GM21515 (cell line): Measurements from ENCODE around the gene PKD1L1.
A peak's percentile ranks its signal among the peaks of the same experiment; 100 is the strongest.
"Not testable (repeated sequence)": the region's sequence is repeated elsewhere in the genome, so short reads cannot be mapped to it uniquely, and the experiment has no call there.

Experiments used
- ATAC-seq: cut with Tn5 transposase; IDR thresholded peaks from one replicate; pipeline ENCODE4 v1.9.1; 2021; ENCODE audit not compliant: unreplicated experiment

Gene PKD1L1

GRCh38 chr7:47939425-47940036, 8.7 kb downstream of the PKD1L1 start:
- ATAC-seq, result no peak

DNA sequence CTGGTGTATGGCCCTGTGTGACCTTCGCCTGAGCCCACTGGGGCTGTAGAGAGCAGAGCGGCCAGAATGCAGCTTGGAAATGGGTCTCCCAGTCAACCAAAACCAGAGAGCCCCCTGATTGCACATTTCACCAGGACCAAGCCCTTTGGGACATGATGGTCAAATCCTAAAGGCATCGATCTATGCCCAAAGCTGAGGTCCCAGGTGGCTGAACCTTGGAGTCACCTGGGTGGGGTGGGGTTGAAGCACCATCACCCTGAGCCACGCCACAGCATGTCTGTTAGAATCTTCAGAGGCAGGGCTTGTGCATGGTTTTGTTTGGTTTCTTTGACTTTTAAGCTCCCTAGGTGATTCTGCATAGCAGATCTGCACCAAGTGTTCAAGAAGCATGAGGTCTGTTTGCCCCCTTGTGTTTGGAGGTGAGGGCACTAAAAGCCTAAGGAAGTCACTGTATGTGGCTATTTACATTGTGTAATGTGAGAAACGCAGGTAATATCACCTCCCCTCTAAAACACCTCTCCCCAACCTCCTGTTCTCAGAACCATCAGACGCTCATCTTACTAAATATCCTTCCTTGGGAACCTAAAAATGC, 9.6 kb downstream of the PKD1L1 start:
- ATAC-seq, result no peak

DNA sequence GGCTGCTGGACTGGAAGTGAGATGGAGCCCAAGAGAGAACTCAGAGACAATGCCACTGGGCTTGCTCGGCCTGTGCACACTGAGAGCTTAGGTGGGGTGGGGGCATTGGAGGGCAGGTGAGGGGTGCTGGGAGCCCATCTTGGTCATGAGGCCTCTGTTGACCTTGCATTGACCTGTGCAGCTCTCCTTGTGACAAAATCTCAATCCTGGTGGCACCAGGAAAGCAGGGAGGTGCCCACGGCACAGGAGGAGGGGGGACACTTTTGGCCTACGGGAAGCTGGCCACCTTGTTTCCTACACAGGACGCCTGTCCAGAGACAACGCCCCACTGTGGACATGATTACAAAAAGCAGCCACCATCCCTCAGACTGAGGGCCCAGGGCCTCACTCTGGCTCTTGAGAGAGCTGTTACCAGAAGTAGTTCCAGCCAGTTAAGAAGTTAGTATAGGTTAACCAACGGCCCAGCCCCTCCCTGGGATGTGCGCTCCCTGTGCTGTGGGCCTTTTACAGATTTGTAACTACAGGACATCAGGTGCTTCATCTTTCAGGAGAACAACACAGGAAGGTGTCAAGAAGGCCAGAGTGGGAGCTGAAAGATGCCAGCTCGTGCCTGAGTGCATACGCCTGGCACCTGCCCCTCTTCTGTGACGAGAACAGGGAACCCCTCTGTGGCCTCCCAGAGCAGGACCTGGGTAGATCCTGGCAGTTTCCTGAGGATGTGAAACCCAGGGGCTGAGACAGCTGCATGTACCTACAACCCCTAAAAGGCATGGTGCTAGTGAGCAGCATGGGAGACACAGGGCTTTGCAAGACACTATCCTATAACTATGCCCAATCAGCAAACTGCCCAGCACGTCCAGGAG, 10.3 kb downstream of the PKD1L1 start:
- ATAC-seq, result peak; percentile 57

DNA sequence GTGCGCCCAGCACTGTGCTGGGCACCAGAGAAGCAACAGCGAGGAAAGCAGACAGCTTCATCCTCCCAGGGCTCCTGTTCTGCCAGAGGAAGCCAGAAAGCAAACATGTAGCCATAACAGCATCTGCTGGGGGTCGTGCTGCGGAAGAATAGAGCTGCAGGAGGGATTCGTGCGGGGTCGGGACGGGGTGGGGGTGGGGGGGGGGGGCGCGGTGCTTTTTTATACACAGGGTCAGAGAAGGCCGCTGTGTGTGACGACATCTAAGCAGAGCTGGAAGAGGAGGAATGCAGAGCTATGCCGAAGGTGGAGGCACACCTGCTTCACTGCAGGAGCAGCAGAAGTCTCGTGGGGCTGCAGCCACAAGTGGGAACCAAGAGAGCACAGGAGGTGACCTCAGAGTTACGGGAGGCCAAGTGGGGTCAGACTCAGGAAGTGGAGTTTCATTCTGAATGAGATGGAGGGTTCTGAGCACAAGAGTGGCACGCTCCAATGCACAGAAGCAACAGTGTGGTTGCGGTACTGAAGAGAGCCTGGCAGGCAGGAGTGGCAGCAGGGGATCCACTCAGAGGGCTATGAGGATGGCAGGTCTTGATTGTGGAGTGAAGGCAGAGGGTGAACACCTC, 11.1 kb downstream of the PKD1L1 start:
- ATAC-seq, result peak; percentile 93

- ATAC-seq, result no peak
Observed at GRCh38 chr7:47936323-47936722, 11.9 kb downstream of the PKD1L1 start.

DNA sequence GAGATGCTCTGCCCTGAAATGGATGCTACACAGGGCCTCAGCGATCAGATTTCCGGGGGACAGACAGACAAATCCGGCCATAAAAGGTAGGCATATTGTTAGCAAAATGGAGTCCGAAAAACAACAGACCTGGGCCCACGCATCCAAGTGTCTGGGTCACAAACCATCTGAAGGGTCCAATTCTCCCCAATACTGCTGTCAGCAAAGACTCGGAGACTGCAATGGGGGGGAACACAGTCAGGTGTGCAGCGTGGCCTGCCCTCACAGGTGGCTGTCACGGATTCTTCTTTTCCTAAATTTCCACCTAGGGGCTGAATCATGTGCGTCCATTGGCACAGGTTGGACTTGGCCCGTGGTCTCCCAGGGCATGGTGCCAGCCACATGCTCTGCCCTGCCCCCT, 12.9 kb downstream of the PKD1L1 start:
- ATAC-seq, result no peak

GRCh38 chr7:47934831-47935230, 13.4 kb downstream of the PKD1L1 start:
- ATAC-seq, result no peak

- no peak for ATAC-seq
Observed at GRCh38 chr7:47933215-47933614, 15.1 kb downstream of the PKD1L1 start.

- no peak for ATAC-seq
Observed at GRCh38 chr7:47932466-47933037, 15.7 kb downstream of the PKD1L1 start.

- no peak for ATAC-seq
Observed at GRCh38 chr7:47932016-47932415, 16.2 kb downstream of the PKD1L1 start.

DNA sequence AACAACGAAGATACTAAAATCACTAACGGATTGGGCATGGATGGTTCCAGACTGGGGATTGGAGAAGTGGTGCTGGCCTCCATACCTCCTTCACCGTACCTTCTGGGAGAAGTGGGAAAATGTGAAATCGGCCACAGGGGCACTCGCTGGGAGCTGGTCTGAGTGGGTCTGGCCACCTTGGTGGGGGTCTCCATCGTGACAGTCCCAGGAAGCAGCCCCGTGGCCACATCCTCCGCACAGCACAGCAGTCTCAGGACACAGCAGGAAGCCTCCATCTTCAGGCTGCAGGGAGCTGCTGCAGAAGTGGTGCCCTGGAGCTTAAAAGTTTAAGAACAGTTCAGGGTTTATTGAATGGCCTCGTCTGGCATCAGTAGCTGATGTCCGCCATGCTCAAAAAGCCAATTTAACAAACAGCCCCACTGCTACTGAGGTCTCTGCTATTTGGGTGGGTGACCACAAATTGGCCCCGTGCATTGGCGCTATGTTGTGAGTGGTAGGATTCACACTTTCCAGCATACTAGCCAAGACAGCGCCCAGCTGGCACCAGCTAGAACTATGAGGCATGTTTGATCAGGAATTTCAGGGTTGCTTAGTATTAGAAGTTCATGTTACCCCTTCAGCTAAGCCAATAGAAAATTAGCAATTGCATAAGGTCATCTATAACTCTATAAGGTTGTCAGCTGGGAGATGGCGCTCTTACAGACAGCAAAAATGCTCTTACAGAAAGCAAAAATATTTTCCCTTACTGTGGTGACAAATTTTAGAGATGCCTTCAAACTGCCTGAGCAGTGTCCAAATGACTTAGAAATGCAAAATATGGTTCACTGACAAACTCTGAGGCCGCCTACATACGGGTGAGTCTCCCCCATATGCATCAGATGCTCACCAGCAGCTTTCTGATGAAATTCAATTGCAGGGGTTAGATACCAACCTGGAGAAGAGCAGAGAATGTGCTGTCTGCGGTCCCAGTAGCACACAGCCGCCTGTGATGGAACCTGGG, 17.0 kb downstream of the PKD1L1 start:
- no peak for ATAC-seq

GRCh38 chr7:47924266-47924665, 24.0 kb downstream of the PKD1L1 start:
- no peak for ATAC-seq

DNA sequence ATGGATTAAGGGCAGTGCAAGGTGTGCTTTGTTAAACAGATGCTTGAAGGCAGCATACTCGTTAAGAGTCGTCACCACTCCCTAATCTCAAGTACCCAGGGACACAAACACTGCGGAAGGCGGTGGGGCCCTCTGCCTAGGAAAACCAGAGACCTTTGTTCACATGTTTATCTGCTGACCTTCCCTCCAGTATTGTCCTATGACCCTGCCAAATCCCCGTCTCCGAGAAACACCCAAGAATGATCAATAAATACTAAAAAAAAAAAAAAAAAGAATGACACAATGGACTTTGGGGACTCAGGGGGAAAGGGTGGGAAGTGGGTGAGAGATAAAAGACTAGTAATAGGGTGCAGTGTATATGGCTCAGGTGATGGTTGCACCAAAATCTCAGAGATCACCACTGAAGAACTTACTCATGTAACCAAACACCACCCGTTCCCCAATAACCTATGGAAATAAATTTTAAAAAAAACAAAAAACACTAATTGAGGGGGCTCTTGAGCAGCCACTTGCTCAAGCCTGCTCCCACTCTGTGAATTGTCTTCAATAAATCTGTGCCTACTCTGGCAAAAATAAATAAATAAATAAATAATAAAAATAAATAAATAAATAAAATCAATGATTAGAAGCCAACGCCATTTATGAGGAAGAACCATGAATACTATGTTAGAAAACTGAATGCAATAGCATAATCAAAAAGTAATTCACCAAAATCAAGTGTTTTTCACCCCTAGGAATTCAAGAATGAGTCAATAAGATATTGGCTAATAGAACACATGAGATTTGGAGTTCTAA, 25.0 kb downstream of the PKD1L1 start:
- not testable (repeated sequence) for ATAC-seq

- ATAC-seq, result not testable (repeated sequence)
Observed at GRCh38 chr7:47916514-47916913, 31.8 kb downstream of the PKD1L1 start.

- ATAC-seq, result no peak
Observed at GRCh38 chr7:47915616-47915976, 32.7 kb downstream of the PKD1L1 start.

GRCh38 chr7:47914717-47915615, 33.3 kb downstream of the PKD1L1 start:
- no peak for ATAC-seq

- ATAC-seq, result no peak
Observed at GRCh38 chr7:47912332-47912731, 35.9 kb downstream of the PKD1L1 start.

GRCh38 chr7:47908720-47909119, 39.5 kb downstream of the PKD1L1 start:
- no peak for ATAC-seq
